Vagina (tissue), 2 donors: ENCODE measurements around the gene MAP1LC3C. TPM values are rescaled to one million over a fixed set of nuclear protein-coding genes. Genes with fewer than 3 reads are reported as not detected.

ENCODE experiments used
- DNase-seq, 2 donors: peaks; one replicate each; pipeline ENCODE4 v3.0.0-alpha.2; 2017; ENCODE audit errors: extremely low spot score in 2 of 2
- H3K27ac ChIP-seq: fragments of 200-600 bp; sonication (generic); one replicate; pipeline ENCODE4 v1.5.1; 2019
- H3K27me3 ChIP-seq: fragments of 200-600 bp; sonication (generic); one replicate; pipeline ENCODE4 v1.5.1; 2019
- H3K36me3 ChIP-seq, 2 donors: fragments of 200-600 bp; sonication (generic); one replicate each; pipeline ENCODE4 v1.5.1; 2017 to 2019
- H3K4me1 ChIP-seq: fragments of 200-600 bp; sonication (generic); one replicate; pipeline ENCODE4 v1.5.1; 2019
- H3K4me3 ChIP-seq, 2 donors: fragments of 200-600 bp; sonication (generic); 1 replicate in 1 of 2; 2 replicates in 1 of 2; pipeline ENCODE4 v1.5.1; 2016 to 2019
- H3K9me3 ChIP-seq: fragments of 200-600 bp; sonication (generic); one replicate; pipeline ENCODE4 v1.5.1; 2019
- POLR2A ChIP-seq, 2 donors: fragments of 450-650 bp; IDR thresholded peaks; one replicate each; pipeline ENCODE4 v1.6.1; 2017; ENCODE audit warnings: antibody characterized with exemption in 2 of 2, mild to moderate bottlenecking in 2 of 2, moderate library complexity in 2 of 2
- POLR2AphosphoS5 ChIP-seq, 2 donors: sonication (generic); formaldehyde crosslinking; IDR thresholded peaks; one replicate each; pipeline ENCODE4 v1.9.0; 2017; ENCODE audit warnings: antibody characterized with exemption in 2 of 2, mild to moderate bottlenecking in 2 of 2, low read depth in 1 of 2; ENCODE audit not compliant: insufficient read depth in 1 of 2
- intact Hi-C: fragments of 100-400 bp; cut with DNase I; formaldehyde crosslinking; loops from one replicate; pipeline ENCODE4 v1.15.1; 2023
- total RNA-seq: library from RNA; depleted of rRNA; stranded (reverse); fragments of >200 nt; gene quantifications from one replicate; pipeline ENCODE4 v1.2.3, GENCODE V29; 2016
- TF ChIP-seq, protein P1 (sequence below), 3 experiments: fragments of 450-650 bp in 2 of 3; fragments of 200-600 bp in 1 of 3; sonication (generic) in 1 of 3; IDR thresholded peaks; one replicate each; pipeline ENCODE4 v1.5.1; 2017 to 2019; ENCODE audit warnings: antibody characterized with exemption in 3 of 3, mild to moderate bottlenecking in 2 of 3, moderate library complexity in 2 of 3

The MAP1LC3C gene
- total RNA-seq, 1 donor from 2014 or later = 1.2 TPM

DNA sequence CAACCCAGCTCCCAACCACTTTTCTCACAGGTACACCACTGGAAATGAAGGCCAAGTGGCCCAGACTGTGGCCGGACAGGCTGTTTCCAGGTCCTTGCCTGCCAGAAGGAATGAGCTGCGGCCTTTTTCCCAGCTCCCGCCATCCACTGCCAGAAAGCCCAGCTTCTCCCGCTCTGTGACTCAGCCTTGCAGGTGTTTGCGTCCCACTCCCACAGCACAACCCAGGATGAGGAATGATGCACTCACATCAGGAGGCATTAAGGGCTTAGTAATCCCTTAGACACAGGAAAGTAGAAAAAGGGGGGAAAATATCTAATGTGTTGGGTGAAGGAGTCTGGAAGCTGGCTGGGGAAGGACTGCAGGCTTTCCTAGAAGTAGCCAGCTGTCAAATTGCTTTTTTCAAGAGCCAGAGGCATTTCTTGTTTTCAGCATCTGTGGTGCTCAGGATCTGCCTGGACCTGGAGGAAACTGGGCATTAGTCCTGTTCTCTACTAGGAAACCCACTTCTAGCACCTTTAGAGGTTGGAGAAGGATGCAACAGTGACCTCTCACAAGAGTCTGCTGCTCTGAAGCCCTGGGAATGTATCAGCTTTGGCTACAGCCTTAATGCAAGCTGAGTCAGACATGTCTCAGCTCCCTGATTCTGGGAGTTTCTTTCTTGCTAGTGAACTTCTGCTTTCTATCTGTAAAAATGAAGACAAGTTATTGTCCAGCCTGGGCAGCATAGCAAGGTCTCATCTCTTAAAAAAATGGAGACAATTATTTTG lies 13.2 kb upstream of the MAP1LC3C start:
- Histone ChIP-seq H3K27ac (no peak overlapping the region), H3K36me3 (no peaks in the 10 kb centered on the region), H3K4me1 (no peaks in the 10 kb centered on the region), H3K27me3 (no peaks in the 10 kb centered on the region), H3K9me3 (no peaks in the 10 kb centered on the region), H3K4me3 (no peak overlapping the region)
- no peak for TF ChIP-seq POLR2AphosphoS5 (IDR thresholded peaks at IDR 0.05; ENCODE audit: insufficient read depth in 1 of 2, low read depth in 1 of 2)
- TF ChIP-seq, protein P1, sequence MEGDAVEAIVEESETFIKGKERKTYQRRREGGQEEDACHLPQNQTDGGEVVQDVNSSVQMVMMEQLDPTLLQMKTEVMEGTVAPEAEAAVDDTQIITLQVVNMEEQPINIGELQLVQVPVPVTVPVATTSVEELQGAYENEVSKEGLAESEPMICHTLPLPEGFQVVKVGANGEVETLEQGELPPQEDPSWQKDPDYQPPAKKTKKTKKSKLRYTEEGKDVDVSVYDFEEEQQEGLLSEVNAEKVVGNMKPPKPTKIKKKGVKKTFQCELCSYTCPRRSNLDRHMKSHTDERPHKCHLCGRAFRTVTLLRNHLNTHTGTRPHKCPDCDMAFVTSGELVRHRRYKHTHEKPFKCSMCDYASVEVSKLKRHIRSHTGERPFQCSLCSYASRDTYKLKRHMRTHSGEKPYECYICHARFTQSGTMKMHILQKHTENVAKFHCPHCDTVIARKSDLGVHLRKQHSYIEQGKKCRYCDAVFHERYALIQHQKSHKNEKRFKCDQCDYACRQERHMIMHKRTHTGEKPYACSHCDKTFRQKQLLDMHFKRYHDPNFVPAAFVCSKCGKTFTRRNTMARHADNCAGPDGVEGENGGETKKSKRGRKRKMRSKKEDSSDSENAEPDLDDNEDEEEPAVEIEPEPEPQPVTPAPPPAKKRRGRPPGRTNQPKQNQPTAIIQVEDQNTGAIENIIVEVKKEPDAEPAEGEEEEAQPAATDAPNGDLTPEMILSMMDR (IDR thresholded peaks at IDR 0.05) = no peak
- TF ChIP-seq POLR2A (IDR thresholded peaks at IDR 0.05) = no peak
- intact Hi-C loops = no loop called here
- DNase-seq = no peak

DNA sequence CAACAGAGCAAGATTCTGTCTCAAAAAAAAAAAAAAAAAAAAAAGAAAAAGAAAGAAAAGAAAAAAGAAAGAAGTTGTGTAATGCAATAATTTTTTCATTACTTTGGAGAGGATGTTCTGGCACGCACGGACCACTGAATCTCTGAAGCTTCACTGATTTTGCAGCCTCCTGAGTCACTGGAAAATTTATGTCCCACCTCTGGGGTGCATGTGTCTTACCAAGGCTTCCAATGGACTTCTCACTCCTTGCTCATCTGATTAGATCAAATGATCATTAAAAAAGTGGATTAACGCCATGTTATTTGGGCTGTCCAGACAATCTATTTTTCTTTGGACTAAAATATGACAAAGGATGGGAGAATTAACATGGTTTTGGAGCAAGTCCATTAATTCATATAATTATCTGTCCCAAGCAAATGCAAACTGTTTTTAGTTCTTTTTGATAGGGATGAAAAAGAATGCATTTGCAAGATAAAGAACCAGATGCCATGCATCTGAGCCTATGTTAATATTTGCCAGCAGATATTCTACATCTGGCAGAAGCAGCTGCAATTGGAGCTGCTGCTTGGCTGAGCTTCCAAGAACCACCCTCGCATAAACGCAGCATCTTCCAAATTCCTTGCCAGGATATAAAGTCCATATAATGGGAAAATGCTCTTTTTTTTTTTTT lies 10.1 kb upstream of the MAP1LC3C start:
- Histone ChIP-seq H3K27me3 (no peaks in the 10 kb centered on the region), H3K9me3 (no peaks in the 10 kb centered on the region), H3K36me3 (no peaks in the 10 kb centered on the region), H3K4me3 (no peak overlapping the region), H3K27ac (no peak overlapping the region), H3K4me1 (no peaks in the 10 kb centered on the region)
- intact Hi-C loops = no loop called here
- DNase-seq = no peak
- TF ChIP-seq, protein P1 (IDR thresholded peaks at IDR 0.05) = no peak
- no peak for TF ChIP-seq POLR2A (IDR thresholded peaks at IDR 0.05)
- no peak for TF ChIP-seq POLR2AphosphoS5 (IDR thresholded peaks at IDR 0.05; ENCODE audit: insufficient read depth in 1 of 2, low read depth in 1 of 2)

DNA sequence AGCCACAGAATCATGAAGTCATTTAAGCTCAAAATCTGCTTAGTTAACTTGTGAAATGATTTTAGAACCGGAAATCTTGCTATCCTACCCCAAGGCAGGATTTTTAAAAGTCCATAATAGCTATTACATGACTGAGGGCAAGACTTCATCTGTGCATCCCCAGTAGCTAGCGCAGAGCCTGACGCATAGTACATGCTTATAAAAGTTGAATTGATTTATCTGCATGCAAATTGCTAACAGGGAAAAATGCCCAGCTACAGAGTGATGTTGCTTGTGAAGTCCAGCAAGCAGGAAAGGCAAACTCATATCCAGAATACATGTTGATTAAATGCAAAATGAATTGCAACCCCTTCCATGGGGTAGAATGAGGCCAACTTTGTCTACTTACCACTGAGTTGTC lies 8.1 kb upstream of the MAP1LC3C start:
- Histone ChIP-seq H3K9me3 (no peaks in the 10 kb centered on the region), H3K4me1 (no peaks in the 10 kb centered on the region), H3K27me3 (no peaks in the 10 kb centered on the region), H3K4me3 (no peak overlapping the region), H3K36me3 (no peaks in the 10 kb centered on the region), H3K27ac (no peak overlapping the region)
- intact Hi-C loops = no loop called here
- TF ChIP-seq POLR2AphosphoS5 (IDR thresholded peaks at IDR 0.05; ENCODE audit: insufficient read depth in 1 of 2, low read depth in 1 of 2) = no peak
- DNase-seq = no peak

DNA sequence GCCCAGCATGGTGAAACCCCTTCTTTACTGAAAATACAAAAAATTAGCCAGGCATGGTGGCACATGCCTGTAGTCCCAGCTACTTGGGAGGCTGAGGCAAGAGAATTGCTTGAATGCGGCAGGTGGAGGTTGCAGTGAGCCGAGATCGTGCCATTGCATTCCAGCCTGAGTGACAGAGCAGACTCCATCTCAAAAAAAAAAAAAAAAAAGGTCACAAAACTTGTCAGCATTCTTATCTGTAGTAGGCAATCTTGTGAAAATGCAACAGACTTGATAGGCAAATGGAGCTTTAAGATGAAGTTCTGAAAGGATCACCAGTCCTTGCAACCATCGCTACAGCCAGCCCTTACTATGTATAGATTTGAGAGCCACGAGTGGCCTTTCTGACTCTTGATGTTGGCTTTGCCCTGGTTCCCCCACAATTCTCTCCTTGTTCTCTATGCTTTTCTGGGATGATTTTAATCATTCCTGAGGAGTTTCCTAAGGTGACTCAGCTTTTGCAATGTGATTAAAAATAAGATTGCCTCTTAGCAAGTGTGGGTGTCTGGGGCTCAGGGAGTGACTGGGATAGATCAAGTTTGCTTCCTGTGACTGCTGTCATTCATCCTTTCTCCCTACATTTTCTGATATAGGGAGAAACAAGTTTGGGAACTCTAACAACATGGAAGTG lies 7.1 kb upstream of the MAP1LC3C start:
- H3K36me3 ChIP-seq = no peaks in the 10 kb centered on the region
- no peaks in the 10 kb centered on the region for H3K9me3 ChIP-seq
- H3K4me1 ChIP-seq = no peaks in the 10 kb centered on the region
- H3K27ac ChIP-seq = no peak overlapping the region
- intact Hi-C loops = no loop called here
- TF ChIP-seq, protein P1 (IDR thresholded peaks at IDR 0.05) = no peak
- TF ChIP-seq POLR2AphosphoS5 (IDR thresholded peaks at IDR 0.05; ENCODE audit: insufficient read depth in 1 of 2, low read depth in 1 of 2) = no peak
- TF ChIP-seq POLR2A (IDR thresholded peaks at IDR 0.05) = no peak
- no peak overlapping the region for H3K4me3 ChIP-seq
- DNase-seq = no peak
- no peaks in the 10 kb centered on the region for H3K27me3 ChIP-seq

DNA sequence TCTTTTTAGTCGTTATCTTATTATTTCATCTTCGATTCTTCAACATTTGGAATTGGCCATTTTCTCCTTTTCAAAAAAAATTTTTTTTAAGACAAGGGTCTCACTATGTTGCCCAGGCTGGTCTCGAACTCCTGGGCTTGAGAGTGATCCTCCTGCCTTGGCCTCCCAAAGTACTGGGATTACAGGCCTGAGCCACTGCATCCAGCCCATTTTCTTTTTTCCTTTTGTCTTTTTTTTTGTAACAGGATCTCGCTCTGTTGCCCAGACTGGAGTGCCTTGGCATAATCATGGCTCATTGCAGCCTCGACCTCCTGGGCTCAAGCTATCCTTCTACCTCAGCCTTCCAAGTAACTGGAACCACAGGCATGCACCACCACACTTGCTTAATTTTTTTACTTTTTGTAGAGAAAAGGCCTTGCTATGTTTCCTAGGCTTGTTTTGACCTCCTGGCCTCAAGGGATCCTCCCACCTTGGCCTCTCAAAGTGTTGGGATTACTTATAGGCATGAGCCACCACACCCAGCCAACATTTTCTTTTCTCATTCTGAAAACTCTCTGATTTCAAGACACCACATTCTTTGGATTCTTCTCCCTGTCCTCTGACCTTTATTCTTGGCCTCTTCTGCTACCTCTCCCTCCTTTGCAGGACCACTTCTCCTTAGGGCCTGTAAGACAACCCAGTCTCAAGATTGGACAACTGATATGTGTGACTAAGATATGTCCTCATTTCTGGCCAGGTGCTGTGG lies 6.0 kb upstream of the MAP1LC3C start:
- intact Hi-C loops = no loop called here
- Histone ChIP-seq H3K9me3 (no peaks in the 10 kb centered on the region), H3K36me3 (no peaks in the 10 kb centered on the region), H3K27ac (no peak overlapping the region), H3K27me3 (no peaks in the 10 kb centered on the region), H3K4me1 (no peaks in the 10 kb centered on the region), H3K4me3 (no peak overlapping the region)
- TF ChIP-seq, protein P1 (IDR thresholded peaks at IDR 0.05) = no peak
- no peak for TF ChIP-seq POLR2AphosphoS5 (IDR thresholded peaks at IDR 0.05; ENCODE audit: insufficient read depth in 1 of 2, low read depth in 1 of 2)
- TF ChIP-seq POLR2A (IDR thresholded peaks at IDR 0.05) = no peak
- no peak for DNase-seq
